Ascending aorta (tissue), 2 donors: ENCODE measurements around the gene LRP11. TPM values are rescaled to one million over a fixed set of nuclear protein-coding genes. Genes with fewer than 3 reads are reported as not detected.
"Not testable (repeated sequence)": the region's sequence is repeated elsewhere in the genome, so short reads cannot be mapped to it uniquely, and the experiment has no call there.

Experiments
- DNase-seq, 2 donors: peaks; one replicate each; pipeline ENCODE4 v3.0.0-alpha.2; 2019; ENCODE audit warnings: low spot score in 2 of 2
- H3K27ac ChIP-seq, 2 donors: fragments of 200-600 bp; sonication (generic); one replicate each; pipeline ENCODE4 v1.5.1; 2016 to 2017; ENCODE audit warnings: mild to moderate bottlenecking in 1 of 2
- H3K27me3 ChIP-seq: fragments of 200-600 bp; sonication (generic); one replicate; pipeline ENCODE4 v1.5.1; 2017
- H3K36me3 ChIP-seq, 2 donors: fragments of 200-600 bp; sonication (generic); one replicate each; pipeline ENCODE4 v1.5.1; 2016
- H3K4me1 ChIP-seq, 2 donors: fragments of 200-600 bp; sonication (generic); one replicate each; pipeline ENCODE4 v1.5.1; 2016 to 2017; ENCODE audit warnings: mild to moderate bottlenecking in 1 of 2
- H3K4me3 ChIP-seq, 2 donors: fragments of 200-600 bp; sonication (generic); one replicate each; pipeline ENCODE4 v1.5.1; 2016 to 2017; ENCODE audit warnings: mild to moderate bottlenecking in 1 of 2
- H3K9me3 ChIP-seq, 2 donors: fragments of 200-600 bp; sonication (generic); one replicate each; pipeline ENCODE4 v1.5.1; 2016
- intact Hi-C: fragments of 100-400 bp; cut with DNase I; formaldehyde crosslinking; loops from one replicate; pipeline ENCODE4 v1.15.1; 2023
- total RNA-seq: library from RNA; depleted of rRNA; stranded (reverse); fragments of >200 nt; gene quantifications from one replicate; pipeline ENCODE4 v1.1.0, GENCODE V29; 2016
- TF ChIP-seq, protein P1 (sequence below), 3 experiments: fragments of 200-600 bp in 2 of 3; fragments of 450-650 bp in 1 of 3; sonication (generic) in 2 of 3; IDR thresholded peaks; one replicate each; pipeline ENCODE4 v1.5.1; 2016 to 2019; ENCODE audit warnings: antibody characterized with exemption in 3 of 3, mild to moderate bottlenecking in 1 of 3, moderate library complexity in 1 of 3

Gene LRP11
- total RNA-seq, 1 donor from 2014 or later = 39.1 TPM

DNA sequence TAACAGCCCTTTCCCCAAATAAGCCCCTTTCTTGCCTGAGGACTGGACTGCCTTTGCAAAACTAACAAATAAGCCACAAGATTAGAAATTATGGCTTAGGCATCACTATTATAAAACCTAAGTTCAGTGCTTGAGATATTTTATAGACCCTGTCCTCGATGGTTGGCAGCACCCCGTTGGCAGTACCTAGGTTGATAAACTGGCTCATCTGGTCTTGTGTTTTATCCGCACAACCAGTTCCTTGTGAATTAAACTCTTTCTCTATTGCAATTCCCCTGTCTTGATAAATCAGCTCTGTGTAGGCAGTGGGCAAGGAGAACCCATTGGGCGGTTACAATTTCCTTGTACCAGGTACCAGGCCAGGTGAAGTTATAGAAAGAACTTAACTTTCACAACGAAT, 6.6 kb downstream of the LRP11 start:
- TF ChIP-seq, protein P1, sequence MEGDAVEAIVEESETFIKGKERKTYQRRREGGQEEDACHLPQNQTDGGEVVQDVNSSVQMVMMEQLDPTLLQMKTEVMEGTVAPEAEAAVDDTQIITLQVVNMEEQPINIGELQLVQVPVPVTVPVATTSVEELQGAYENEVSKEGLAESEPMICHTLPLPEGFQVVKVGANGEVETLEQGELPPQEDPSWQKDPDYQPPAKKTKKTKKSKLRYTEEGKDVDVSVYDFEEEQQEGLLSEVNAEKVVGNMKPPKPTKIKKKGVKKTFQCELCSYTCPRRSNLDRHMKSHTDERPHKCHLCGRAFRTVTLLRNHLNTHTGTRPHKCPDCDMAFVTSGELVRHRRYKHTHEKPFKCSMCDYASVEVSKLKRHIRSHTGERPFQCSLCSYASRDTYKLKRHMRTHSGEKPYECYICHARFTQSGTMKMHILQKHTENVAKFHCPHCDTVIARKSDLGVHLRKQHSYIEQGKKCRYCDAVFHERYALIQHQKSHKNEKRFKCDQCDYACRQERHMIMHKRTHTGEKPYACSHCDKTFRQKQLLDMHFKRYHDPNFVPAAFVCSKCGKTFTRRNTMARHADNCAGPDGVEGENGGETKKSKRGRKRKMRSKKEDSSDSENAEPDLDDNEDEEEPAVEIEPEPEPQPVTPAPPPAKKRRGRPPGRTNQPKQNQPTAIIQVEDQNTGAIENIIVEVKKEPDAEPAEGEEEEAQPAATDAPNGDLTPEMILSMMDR (IDR thresholded peaks at IDR 0.05) = no peak
- Histone ChIP-seq H3K4me3 (no peak overlapping the region), H3K36me3 (no peaks in the 10 kb centered on the region), H3K27ac (no peak overlapping the region), H3K27me3 (no peaks in the 10 kb centered on the region), H3K4me1 (peaks cover 0 to under 1% of the 10 kb centered on the region in 2 donors), H3K9me3 (no peaks in the 10 kb centered on the region)
- DNase-seq = no peak
- intact Hi-C loops = no loop called here

DNA sequence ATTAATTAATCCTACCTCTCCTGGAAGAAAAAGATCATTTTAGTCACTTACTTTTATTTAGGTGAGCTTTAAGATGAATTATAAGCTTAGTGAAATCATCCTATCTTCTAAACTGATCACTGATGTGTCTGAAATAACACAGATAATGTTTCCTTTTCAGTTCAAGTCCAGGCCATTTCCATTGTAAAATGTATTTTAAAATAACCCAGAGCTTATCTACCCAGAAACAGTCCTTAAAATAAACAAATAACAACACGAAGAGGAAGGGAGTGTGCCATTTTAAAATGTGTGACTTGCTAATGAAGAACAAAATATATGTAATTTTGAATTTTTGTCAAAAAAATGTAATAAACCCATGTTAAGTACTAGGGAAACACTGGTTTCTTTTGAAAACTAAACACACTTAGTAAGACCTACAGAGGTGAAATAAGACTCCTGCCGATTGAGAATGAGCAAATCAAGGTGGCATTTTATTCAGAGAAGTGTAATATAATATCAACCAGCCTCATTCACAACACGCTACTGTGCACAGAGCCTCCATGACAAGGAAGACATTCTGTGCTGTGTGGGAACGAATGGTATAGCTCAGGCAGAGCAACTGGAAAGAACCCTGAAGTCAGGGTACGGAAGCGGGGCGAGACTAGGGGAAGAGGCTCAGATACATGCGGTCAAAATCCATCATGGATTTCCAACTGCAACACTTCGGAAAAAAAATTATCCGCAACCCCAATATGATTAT, 7.7 kb downstream of the LRP11 start:
- Histone ChIP-seq H3K27me3 (no peaks in the 10 kb centered on the region), H3K4me1 (no peaks in the 10 kb centered on the region), H3K4me3 (no peak overlapping the region), H3K27ac (no peak overlapping the region), H3K9me3 (no peaks in the 10 kb centered on the region), H3K36me3 (no peaks in the 10 kb centered on the region)
- TF ChIP-seq, protein P1 (IDR thresholded peaks at IDR 0.05) = no peak
- intact Hi-C loops = no loop called here
- no peak for DNase-seq

DNA sequence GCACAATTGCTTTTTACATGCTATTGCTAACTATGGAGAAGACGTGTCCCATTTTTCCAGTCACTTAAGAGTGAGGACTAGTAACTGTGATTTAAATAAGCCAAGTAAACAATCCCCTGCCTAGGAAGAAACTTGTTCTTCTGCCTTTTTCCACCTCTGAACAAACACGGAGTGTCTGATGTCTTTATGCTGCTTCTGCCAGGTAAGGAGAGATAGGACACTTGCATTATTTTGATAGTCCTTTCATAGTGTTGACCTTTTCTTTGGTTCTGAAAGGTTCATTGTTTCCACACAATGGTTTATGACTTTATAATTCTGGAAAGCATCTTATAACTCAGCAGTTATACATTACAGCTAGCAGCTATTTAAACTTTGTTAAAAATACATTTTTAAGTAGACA, 8.4 kb downstream of the LRP11 start:
- intact Hi-C loops = no loop called here
- H3K27ac ChIP-seq = no peak overlapping the region
- DNase-seq = no peak
- no peaks in the 10 kb centered on the region for H3K36me3 ChIP-seq
- TF ChIP-seq, protein P1 (IDR thresholded peaks at IDR 0.05) = no peak
- no peaks in the 10 kb centered on the region for H3K9me3 ChIP-seq
- no peaks in the 10 kb centered on the region for H3K27me3 ChIP-seq
- no peak overlapping the region for H3K4me3 ChIP-seq
- no peaks in the 10 kb centered on the region for H3K4me1 ChIP-seq

DNA sequence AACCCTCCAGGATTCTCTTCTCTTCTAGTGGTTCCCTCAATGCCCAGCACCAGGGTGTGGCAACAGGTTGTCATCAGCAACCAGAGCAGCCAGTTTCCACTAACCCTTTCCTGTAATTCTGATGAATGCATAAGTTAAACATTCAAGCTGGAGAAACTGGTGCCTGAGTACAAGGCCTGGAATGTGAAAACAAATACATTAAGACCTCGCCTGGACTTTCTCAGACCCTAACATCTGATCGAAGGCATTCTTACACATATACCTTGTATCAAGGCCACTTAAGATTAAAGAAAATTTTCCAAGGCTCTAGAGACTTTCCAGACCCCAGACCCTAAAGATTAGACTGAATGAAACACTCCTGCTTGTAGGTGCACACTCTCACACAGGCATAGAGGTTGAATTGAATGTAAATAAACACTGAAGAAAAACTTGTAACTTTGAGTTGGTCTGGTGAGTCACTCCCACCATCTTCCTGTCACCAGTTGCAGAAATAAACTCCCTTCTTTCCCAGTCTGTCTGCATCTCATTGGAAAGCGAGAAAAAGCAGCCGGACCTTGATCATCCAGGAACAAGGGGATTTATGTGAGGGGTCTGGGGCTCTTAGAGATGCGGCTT, 9.0 kb downstream of the LRP11 start:
- no peak overlapping the region for H3K4me3 ChIP-seq
- H3K27ac ChIP-seq = no peak overlapping the region
- TF ChIP-seq, protein P1 (IDR thresholded peaks at IDR 0.05) = no peak
- intact Hi-C loops = no loop called here
- H3K36me3 ChIP-seq = no peaks in the 10 kb centered on the region
- no peaks in the 10 kb centered on the region for H3K27me3 ChIP-seq
- no peak for DNase-seq
- no peaks in the 10 kb centered on the region for H3K4me1 ChIP-seq
- no peaks in the 10 kb centered on the region for H3K9me3 ChIP-seq

DNA sequence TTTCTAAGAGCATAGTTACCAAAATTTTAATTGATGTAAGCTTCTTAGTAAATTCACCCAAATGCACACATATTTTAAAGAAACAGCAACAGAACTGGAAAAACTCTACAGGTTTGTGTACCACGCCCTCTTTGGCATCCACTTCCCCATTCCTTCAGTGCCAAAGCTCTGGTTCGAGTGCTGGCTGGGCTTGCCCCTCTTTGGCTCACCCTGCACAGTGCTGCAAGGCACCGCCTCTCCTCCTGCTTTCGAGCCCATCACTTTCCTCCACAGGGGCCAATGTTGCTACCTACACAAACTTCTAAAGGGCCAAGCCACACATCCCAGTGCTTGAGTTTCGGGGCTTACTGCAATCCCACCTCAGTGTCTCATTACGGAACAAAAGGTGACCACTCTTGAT, 9.6 kb downstream of the LRP11 start:
- intact Hi-C loops = no loop called here
- no peaks in the 10 kb centered on the region for H3K9me3 ChIP-seq
- H3K27ac ChIP-seq = no peak overlapping the region
- TF ChIP-seq, protein P1 (IDR thresholded peaks at IDR 0.05) = no peak
- no peak overlapping the region for H3K4me3 ChIP-seq
- H3K27me3 ChIP-seq = no peaks in the 10 kb centered on the region
- H3K4me1 ChIP-seq = no peaks in the 10 kb centered on the region
- no peaks in the 10 kb centered on the region for H3K36me3 ChIP-seq
- no peak for DNase-seq

DNA sequence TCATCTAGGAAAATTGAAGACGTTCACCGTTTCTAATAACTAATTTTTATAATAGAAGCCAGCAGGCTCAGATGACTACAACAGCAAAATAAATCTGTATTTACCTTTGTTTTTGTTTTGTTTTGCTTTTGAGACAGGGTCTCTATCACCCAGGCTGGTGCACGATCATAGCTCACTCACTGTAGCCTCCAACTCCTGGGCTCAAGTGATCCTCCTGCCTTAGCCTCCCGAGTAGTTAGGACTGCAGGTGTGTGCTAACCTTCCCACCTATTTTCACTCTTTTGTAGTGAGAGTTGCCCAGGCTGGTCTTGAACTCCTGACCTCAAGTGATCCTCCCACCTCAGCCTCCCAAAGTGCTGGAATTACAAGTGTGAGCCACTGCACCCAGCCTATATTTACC, 10.1 kb downstream of the LRP11 start:
- H3K9me3 ChIP-seq, intact Hi-C loops, H3K4me3 ChIP-seq, H3K27ac ChIP-seq, H3K36me3 ChIP-seq, H3K27me3 ChIP-seq, H3K4me1 ChIP-seq, DNase-seq: not testable (repeated sequence)
